GM19395 (cell line): ENCODE measurements around the gene SGCA.

ENCODE experiments used
- ATAC-seq: cut with Tn5 transposase; IDR thresholded peaks from one replicate; pipeline ENCODE4 v1.9.1; 2021; ENCODE audit warnings: mild to moderate bottlenecking, moderate library complexity; ENCODE audit not compliant: unreplicated experiment

SGCA gene

GRCh38 chr17:50192144-50192617 is 26.4 kb downstream of the SGCA start:
- no peak for ATAC-seq

- ATAC-seq = no peak
These were observed 26.9 kb downstream of the SGCA start for GRCh38 chr17:50192618-50193291.

GRCh38 chr17:50194140-50194933 is 28.5 kb downstream of the SGCA start:
- ATAC-seq = no peak

- no peak for ATAC-seq
These were observed 29.4 kb downstream of the SGCA start for GRCh38 chr17:50194934-50195865.

- no peak for ATAC-seq
These were observed 30.2 kb downstream of the SGCA start for GRCh38 chr17:50196036-50196435.

GRCh38 chr17:50196826-50197225 is 31.0 kb downstream of the SGCA start:
- ATAC-seq = no peak

- ATAC-seq = no peak
These were observed 32.3 kb downstream of the SGCA start for GRCh38 chr17:50198026-50198669.

GRCh38 chr17:50199211-50199802 is 33.5 kb downstream of the SGCA start:
- ATAC-seq = no peak

- peak; percentile 32 for ATAC-seq
These were observed 34.1 kb downstream of the SGCA start for GRCh38 chr17:50199803-50200456.

- peak; percentile 80 for ATAC-seq
These were observed 34.9 kb downstream of the SGCA start for GRCh38 chr17:50200457-50201275.

- no peak for ATAC-seq
These were observed 35.6 kb downstream of the SGCA start, which contains the start of gene COL1A1 for GRCh38 chr17:50201276-50201854. Gene COL1A1, minus strand, starts transcription at chr17:50201631. Its CDS starts 118 bp downstream, at chr17:50201513.

- no peak for ATAC-seq
These were observed 37.3 kb downstream of the SGCA start for GRCh38 chr17:50203086-50203485.

GRCh38 chr17:50203604-50204345 is 38.0 kb downstream of the SGCA start:
- ATAC-seq = no peak

- ATAC-seq = no peak
These were observed 38.6 kb downstream of the SGCA start for GRCh38 chr17:50204431-50204830.

GRCh38 chr17:50205111-50205962 is 39.5 kb downstream of the SGCA start:
- ATAC-seq = no peak

GRCh38 chr17:50205963-50206505 is 40.2 kb downstream of the SGCA start:
- ATAC-seq = no peak
